HG03135 (cell line): Measurements from ENCODE around the gene ITGB1.
"Not testable (repeated sequence)": the region's sequence is repeated elsewhere in the genome, so short reads cannot be mapped to it uniquely, and the experiment has no call there.

ENCODE experiments used
- ATAC-seq: cut with Tn5 transposase; IDR thresholded peaks from one replicate; pipeline ENCODE4 v1.9.1; 2021; ENCODE audit warnings: mild to moderate bottlenecking, moderate library complexity; ENCODE audit not compliant: unreplicated experiment

ITGB1 gene

DNA sequence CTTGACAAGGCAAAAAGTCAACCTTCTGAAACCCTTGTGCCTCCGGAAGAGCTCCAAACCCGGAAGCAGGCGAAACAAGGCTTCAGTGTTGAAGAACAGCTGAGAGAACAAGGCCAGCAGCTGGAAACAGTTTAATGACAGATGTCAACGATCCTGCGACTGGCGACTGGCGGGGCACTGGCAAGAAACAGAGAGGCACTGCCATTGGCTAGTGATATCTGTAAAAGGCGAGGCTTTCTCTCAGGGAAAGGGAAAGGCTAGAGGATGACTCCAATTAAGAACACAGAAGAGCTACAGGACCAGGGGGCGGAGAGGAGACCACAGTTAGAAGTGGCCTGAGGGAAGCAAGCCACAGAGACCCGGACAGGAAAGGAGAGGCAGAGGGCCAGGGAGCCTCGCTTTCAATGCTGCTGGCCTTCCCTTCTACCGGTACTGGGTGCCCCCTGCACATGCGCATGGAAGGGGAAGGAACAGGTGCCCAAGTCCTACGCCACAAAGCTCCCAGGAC lies 19.4 kb downstream of the ITGB1 start:
- ATAC-seq: no peak

DNA sequence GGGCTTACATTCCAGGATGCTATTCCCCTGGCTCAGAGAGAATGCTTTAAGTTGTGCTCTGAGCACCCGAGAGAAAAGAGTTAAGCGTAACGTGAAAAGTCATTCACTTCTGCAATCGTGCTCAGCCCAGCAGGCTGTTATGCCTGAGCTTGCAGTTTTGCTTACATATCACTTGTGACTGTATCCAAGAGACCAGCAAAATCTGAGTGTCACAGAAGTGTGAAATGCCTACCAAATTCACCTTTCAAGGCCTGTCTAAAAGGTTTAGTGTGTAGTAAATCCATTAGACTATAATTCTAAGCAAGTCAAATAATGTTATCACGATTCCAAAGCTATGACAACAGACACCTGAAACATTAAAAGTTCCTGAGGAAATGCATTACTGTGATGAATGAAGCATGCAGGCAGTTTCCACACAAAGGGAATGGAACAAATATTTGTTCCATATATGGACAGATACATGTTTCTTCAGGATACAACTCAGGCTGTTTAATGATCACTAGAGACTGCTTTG lies 20.1 kb downstream of the ITGB1 start:
- ATAC-seq: peak; percentile 59

DNA sequence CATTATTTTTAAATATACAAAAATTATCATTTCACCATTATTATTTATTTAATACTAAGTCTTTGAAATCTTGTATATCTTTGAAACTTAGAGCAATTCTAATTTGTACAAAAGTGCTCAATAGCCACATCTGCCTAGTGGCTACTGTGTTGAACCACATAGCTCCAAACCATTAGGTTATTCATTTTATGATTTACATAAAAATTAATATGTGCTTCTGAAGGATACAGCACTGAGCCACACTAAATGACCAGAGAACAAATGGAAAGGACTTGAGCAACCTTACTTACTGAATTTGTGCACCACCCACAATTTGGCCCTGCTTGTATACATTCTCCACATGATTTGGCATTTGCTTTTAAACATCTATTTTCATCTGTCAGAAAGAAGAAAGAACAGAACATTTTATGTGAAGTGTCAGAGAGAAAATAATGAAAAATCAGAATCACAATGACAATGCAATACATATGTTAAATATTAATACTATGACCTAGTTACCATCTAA lies 25.8 kb downstream of the ITGB1 start:
- ATAC-seq: no peak

DNA sequence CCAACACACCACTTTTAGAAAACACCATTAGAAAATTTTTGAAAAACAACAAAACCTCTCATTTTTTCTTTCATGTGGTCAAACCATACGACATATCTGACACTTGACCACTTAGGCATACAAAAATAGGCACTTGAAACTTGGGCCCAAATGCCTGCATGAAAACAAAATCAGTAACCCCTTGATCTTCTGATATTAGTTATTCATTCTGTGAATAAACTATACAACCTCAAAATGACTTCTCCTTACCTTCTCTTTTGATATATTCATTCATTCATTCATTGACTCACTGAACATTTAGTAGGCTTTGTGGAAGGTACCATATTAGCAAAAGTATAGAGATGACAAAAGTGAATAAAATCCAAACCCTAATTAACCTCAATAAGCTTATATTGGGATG lies 26.4 kb downstream of the ITGB1 start:
- ATAC-seq: no peak

DNA sequence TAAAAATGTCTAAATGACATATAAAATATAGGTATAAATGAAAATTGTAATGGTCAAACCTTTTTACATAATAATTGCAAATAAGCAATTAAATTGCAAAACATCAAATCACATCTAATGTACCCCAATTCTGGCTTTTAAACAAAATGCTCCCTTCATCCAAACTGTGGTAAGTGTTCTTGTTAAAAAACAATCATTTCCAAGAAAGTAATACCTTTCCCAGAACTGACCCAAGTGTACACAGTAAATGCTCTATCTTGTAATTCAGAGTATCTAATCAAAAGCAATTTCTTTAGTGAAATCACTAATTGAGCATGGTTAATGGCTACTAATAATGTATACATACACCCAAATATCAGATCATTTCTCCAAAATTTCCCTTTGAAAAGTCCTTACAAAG lies 28.0 kb downstream of the ITGB1 start:
- ATAC-seq: no peak

DNA sequence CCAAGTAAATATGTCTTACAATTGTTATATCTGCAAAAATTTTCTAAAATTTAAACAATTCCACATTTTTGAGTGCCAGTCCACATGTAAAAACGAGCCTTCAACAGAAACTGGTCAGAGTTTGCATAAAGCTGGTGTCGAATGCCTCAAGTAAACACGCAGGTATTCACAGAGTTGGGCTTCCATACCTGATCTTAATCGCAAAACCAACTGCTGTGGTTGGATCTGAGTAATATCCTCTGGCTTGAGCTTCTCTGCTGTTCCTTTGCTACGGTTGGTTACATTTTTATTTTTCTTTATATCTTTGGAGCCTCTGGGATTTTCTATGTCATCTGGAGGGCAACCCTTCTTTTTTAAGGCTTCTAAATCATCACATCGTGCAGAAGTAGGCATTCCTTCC lies 28.4 kb downstream of the ITGB1 start:
- no peak for ATAC-seq

DNA sequence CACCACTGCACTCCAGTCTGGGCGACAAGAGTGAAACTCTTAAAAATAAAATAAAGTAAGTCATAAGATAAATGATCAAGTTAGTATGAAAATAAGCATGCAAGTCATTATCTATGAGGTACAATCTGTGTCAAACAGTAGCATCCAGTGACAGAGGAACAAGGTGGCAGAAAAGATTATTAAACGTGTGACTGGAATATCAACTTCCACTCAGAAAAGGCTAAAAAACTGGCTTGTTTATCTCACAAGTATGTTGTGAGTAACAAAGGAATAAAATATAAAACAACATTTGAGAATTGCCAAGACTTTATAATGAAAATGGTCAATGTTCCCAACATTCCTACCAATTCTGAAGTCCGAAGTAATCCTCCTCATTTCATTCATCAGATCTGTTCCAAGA lies 30.3 kb downstream of the ITGB1 start:
- no peak for ATAC-seq

DNA sequence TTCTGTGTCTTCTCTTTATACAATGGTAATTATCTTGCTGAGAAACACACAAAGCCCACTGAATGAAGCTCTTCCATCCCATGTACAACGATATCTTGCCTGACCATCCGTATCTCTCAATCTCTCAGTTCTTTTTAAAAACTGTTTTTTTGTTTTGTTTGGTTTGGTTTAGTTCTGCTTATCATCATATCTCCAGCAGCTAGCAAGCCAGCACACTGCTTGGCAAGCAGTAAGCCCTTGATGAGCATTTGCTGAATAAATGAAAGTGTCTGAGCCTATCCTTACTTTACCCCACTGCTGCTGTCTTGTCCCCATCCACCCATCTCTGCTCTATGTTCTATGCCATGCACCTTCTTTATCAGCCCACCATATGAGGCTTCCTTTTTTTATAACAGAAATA lies 34.2 kb downstream of the ITGB1 start:
- no peak for ATAC-seq

DNA sequence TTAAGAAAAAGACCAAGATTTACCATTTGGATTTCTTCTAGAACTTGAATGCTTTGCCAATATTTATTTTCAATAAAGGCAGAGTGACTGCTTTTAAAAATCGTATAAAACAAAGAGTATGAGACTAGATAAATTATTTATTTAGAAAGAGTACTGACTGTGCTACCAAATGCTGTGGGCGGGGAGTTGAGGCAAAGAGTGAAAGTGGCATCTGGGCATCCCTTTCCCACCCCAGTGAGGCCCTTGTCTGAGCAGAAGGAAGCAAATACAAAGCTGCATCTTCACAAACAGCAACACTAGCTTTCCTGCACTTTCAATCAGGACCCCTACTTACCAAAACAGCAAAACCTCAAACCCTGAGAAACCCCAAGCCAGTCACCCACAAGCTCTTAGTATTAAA lies 34.9 kb downstream of the ITGB1 start:
- ATAC-seq: no peak

DNA sequence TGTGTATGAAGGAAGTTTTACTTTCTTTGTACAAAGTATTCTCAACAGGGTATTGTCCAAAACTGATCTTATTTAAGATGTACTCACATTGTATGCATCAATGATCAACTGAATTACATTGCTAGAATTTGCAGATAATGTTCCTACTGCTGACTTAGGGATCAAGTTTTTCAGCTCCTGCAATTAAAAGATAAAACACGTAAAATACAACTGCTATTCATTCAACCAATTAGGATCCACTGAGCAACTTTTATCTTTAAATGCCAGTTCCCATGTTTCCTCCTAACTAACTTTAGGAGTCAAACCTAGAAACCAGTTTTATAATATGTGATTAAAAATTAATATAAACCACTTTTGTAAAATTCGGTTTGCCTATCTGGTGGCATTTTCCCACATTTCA lies 35.9 kb downstream of the ITGB1 start:
- no peak for ATAC-seq

DNA sequence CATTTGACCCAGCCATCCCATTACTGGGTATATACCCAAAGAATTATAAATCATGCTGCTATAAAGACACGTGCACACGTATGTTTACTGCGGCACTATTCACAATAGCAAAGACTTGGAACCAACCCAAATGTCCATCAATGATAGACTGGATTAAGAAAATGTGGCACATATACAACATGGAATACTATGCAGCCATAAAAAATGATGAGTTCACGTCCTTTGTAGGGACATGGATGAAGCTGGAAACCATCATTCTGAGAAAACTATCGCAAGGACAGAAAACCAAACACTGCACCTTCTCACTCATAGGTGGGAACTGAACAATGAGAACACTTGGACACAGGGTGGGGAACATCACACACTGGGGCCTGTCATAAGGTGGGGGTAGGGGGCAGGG lies 40.2 kb downstream of the ITGB1 start:
- not testable (repeated sequence) for ATAC-seq

DNA sequence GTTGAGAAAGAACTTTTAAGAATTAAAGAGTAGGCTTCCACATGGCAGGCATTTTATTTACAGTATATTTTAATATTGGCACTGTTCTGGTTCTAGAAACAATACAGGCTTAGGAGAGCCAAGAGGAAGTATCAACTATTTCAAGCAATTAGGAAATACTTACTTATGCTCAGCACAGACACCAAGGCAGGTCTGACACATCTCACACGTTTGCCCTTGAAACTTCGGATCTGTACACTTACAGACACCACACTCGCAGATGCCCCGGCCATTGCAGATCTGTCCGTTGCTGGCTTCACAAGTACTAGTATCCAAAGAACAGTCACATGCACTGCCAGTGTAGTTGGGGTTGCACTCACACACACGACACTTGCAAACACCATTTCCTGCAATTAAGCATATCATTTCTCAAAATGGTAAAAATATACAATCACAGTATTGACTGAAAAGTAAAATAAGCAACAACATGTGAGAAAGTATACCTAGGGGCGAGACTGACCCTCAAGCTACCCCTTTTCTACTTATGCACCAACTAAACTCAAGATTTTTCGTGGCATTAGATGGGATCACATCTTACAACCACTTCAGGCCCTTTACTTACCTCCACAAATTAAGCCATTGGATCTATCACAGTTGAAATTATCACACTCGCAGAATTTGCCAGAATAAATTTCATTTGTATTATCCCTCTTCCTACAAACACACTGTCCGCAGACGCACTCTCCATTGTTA lies 46.6 kb downstream of the ITGB1 start:
- ATAC-seq: no peak

DNA sequence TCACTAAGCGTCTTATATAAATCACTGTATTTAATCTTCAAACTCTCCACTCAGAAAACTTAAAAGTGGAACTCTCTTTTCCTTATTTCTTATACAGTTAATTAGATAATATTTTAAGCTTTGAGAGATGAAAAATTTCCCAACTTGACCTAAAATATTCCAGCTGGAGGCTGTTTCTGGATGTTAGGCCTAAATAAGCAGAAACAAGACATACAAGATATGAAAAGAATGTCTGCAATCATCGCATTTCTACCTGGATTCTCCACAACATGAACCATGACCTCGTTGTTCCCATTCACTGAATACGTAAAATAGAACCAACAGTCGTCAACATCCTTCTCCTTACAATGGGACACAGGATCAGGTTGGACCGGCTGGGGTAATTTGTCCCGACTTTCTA lies 48.1 kb downstream of the ITGB1 start:
- not testable (repeated sequence) for ATAC-seq

DNA sequence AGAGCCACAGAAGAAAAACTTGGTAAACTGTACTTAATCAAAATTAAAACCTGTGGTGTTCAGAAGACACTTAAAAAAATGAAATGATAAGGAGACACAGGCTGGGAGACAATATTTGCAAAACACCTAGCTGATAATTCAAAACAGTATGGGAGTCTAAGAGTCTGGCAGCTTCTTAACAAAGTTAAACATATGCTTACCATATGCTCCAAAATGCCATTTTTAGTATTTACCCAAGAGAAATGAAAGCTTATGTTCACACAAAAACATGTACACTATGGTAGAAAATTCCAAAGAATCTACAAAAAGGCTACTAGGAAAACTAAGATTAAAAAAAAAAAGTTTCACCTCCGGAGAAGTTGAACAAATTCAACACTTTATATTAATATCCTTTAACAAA lies 48.6 kb downstream of the ITGB1 start:
- ATAC-seq: no peak

DNA sequence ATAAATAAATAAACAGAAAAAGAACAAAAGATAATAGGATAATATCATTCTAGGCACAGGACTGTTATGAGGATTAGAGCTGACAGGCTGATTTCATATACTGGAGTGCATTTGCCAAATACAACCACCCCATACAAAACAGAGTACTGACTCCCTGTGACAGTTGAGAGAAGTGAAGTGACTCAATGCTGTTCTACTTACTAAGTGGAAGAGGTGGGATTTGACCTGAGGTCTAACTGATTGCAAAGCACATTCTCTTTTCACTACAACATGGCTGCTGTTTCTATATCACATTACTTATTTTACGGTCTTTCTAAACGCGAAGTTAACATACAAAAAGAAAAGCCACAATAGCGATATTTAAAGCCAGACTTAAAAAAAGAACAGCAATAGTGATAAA lies 51.4 kb downstream of the ITGB1 start:
- ATAC-seq: no peak

DNA sequence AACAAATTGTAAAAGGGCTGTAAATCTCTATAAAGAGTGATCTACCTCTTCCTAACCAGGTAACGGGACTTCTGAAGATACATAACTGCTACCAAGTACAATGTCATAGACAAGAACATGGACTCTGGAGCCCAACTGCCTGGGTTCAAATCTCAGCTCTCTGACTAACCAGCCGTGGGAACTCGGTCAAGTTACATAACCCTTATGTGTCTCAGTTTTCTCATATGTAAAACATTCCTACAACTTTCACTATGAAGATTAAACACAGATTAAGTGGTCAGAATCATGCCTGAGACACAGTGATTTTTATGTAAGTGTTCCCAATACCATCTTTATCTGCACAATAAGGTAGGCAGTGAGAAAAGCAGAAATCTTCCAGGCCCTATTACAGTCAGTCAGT lies 52.6 kb downstream of the ITGB1 start:
- no peak for ATAC-seq

DNA sequence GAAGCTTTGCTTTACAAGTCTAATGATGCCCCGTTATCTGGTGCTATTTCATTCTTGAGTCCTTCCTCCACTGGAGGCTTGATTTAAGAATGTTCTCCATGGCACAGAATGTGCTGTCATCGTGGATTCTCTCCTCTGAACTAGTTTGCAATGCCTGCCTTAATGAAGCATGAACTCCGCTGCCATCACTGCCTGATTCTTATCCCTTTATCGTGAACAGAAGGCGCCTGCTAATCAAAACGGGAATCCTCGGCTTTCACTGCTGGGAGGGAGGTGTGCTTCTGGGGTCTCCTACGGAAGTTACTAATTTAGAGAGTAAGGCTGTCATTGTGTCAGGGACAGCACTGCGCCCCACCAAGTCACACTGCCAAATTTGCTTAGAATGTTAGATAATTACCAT lies 56.2 kb downstream of the ITGB1 start:
- ATAC-seq: no peak

DNA sequence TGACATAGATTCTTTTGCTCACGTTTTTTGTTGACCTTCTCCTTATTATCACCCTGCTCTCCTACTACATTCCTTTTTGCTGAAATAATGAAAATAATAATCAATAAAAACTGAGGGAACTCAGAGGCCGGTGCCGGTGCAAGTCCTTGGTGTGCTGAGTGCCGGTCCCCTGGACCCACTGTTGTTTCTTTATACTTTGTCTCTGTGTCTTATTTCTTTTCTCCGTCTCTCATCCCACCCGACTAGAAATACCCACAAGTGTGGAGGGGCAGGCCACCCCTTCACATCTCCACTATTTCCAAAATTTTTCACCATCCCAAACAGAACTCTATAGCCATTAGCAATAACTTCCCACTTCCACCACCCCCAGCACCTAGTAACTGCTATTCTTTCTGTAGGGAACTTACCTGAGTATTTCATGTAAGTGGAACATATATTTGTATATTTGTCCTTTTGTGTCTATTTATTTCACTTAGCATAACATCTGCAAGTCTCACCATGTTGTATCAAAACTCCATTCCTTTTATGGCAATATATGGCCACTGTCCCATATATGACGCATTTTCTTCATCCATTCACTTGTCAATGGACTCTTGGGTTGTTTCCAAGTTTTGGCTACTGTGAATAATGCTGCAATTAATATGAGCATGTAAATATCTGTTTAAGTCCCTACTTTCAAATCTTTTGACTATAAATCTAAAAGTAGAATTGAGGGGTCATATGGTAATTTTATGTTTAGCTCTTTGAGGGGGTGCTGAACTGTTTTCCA lies 62.6 kb downstream of the ITGB1 start:
- ATAC-seq: not testable (repeated sequence)

DNA sequence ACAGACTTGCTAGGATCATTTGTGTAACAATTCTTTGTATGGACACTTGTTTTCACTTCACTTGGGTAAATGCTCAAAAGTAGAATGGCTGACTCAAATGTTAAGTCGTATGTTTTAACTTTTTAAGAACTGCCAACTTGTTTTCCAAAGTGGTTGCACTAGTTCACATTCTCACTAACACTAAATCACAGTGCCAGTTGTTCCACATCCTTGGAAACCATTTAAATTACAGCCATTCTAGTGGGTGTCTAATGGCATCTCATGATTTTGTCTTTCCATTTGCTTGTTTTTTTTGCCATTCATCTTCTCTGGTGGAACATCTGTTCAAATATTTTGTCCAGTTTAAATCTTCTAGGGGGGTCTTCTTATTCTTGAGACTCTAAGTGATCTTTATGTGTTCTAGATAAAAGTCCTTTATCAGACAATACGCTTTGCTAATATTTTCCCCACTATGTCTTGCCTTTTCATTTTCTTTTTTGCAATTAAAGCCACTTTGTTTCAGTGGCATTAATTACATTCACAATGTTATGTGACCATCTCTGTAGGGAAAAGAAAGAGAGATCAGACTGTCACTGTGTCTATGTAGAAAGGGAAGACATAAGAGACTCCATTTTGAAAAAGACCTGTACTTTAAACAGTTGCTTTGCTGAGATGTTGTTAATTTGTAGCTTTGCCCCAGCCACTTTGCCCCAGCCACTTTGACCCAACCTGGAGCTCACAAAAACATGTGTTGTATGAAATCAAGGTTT lies 63.9 kb downstream of the ITGB1 start:
- no peak for ATAC-seq

DNA sequence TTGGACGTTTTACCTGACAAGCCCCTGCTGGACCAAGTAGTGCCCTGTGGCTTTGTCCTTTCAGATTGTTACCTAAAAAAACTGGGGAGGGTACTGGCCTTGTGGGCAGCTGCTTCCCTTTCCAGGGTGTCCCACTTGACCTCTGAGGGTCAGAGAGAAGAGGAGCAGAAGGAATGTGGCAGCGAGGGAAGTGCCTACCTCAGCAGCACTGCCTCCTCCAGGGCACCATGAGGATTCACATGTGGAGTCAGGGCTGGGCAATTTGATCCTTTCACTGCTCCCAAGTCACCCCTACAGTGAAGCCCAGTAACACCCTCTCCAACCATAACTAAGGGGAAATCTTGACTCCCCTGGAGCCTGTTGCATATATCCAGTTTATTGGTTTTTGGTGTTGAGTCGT lies 64.6 kb downstream of the ITGB1 start:
- no peak for ATAC-seq

DNA sequence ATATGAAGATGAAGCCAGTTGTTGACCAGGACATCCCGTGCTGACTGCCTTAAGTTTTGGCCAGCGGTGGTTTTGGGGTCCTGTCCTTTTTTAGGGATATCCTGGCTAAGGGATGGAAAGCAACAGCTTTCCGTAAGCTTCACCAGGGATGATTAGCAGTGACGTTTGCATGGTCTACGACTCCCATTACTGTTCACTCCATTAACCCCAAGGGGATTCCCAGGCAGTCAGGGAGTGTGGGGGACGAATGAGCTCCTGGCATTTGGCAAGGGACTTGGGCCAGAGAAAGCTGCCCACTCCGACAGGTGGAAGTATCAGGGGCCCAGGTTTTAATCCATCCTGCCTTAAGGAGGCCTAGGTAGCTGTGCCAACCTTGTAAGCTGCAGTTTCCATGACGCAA lies 66.8 kb downstream of the ITGB1 start:
- no peak for ATAC-seq
